Inflammatory macrophage treated with lipopolysaccharide for 4 hours (primary cell): ENCODE data around the gene ASPG.

Experiments used
- DNase-seq: peaks from one replicate; pipeline ENCODE4 v3.0.0-alpha.2; 2020

Gene ASPG

GRCh38 chr14:104119119-104119487 is 33.6 kb downstream of the ASPG start:
- DNase-seq = no peak

- no peak for DNase-seq
These were observed 34.2 kb downstream of the ASPG start for GRCh38 chr14:104119488-104120251.

GRCh38 chr14:104120281-104120741 is 34.8 kb downstream of the ASPG start:
- no peak for DNase-seq

- DNase-seq = no peak
These were observed 35.6 kb downstream of the ASPG start for GRCh38 chr14:104121142-104121541.

GRCh38 chr14:104123879-104124278 is 38.4 kb downstream of the ASPG start:
- no peak for DNase-seq

GRCh38 chr14:104125011-104125410 is 39.5 kb downstream of the ASPG start:
- DNase-seq = no peak

- no peak for DNase-seq
These were observed 41.3 kb downstream of the ASPG start for GRCh38 chr14:104126753-104127152.

- no peak for DNase-seq
These were observed 43.5 kb downstream of the ASPG start for GRCh38 chr14:104128981-104129380.

GRCh38 chr14:104129556-104129955 is 44.1 kb downstream of the ASPG start:
- no peak for DNase-seq

GRCh38 chr14:104130974-104131651 is 45.6 kb downstream of the ASPG start:
- peak; percentile 46 for DNase-seq

GRCh38 chr14:104131968-104132732 is 46.6 kb downstream of the ASPG start:
- DNase-seq = no peak

- DNase-seq = no peak
These were observed 47.5 kb downstream of the ASPG start for GRCh38 chr14:104132981-104133380.

GRCh38 chr14:104133496-104133895 is 48.0 kb downstream of the ASPG start:
- DNase-seq = no peak

GRCh38 chr14:104134061-104134965 is 48.8 kb downstream of the ASPG start:
- DNase-seq = no peak

- DNase-seq = no peak
These were observed 49.8 kb downstream of the ASPG start for GRCh38 chr14:104135121-104135903.

- DNase-seq = no peak
These were observed 50.5 kb downstream of the ASPG start for GRCh38 chr14:104135904-104136471.

- no peak for DNase-seq
These were observed 51.2 kb downstream of the ASPG start for GRCh38 chr14:104136472-104137296.

- DNase-seq = peak; percentile 58
These were observed 52.0 kb downstream of the ASPG start for GRCh38 chr14:104137297-104138097.

GRCh38 chr14:104138098-104138717 is 52.7 kb downstream of the ASPG start, which contains the start of gene KIF26A:
Gene KIF26A, plus strand, starts transcription at chr14:104138587. Its CDS starts 136 bp downstream, at chr14:104138723.
- DNase-seq = no peak
